ENCODE data around the gene MVB12B.

DNA sequence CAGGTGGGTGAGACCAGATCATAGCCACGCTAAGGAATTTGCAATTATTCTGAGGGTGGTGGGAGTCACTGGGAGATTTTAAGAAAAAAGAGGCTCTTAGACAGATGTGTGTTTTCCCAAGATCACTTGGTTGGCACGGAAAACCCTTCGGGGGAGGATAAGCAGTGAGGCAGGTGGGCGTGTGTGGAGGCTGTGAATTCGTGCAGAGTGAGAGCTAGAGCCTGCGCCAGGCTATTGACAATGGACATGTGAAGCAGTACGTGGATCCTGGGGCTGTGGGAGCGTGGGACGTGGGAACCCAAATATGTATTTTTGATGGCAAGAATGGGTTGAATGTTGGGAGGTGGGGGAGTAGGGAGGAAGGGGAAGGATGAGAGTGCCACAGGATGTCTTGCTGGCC lies 19.4 kb downstream of the MVB12B start:
- TF ChIP-seq POLR2A (IDR thresholded peaks at IDR 0.05; ENCODE audit: low read length) (no peak), GATA1 (IDR thresholded peaks at IDR 0.05; ENCODE audit: low read depth, low read length) (no peak)

Measured in erythroblast (primary cell).